Epithelial cell of proximal tubule (primary cell): ENCODE data around the gene PEPD. TPM values are rescaled to one million over a fixed set of nuclear protein-coding genes. Genes with fewer than 3 reads are reported as not detected.
"Not testable (repeated sequence)": the region's sequence is repeated elsewhere in the genome, so short reads cannot be mapped to it uniquely, and the experiment has no call there.

Experiments used
- DNase-seq: peaks from one replicate; pipeline ENCODE4 v3.0.0-alpha.2; 2011; ENCODE audit warnings: low read depth
- H3K4me3 ChIP-seq: 2 replicates; pipeline ENCODE4 v1.5.1; 2011; ENCODE audit warnings: low read depth, mild to moderate bottlenecking, low read length
- CTCF ChIP-seq: conservative IDR thresholded peaks from 2 replicates; pipeline ENCODE4 v1.5.1; 2012; ENCODE audit warnings: low read depth, mild to moderate bottlenecking, low read length
- total RNA-seq: library from RNA; depleted of rRNA; stranded (reverse); fragments of >200 nt; gene quantifications from 2 replicates; pipeline ENCODE4 v1.2.3, GENCODE V29; 2015

Gene PEPD
- total RNA-seq, 1 donor from 2014 or later = 56.7 TPM

- H3K4me3 ChIP-seq = no peak overlapping the region
- DNase-seq = no peak
- no peak for TF ChIP-seq CTCF
Observed at GRCh38 chr19:33493401-33494275, 28.0 kb downstream of the PEPD start.

- TF ChIP-seq CTCF = no peak
Observed at GRCh38 chr19:33492951-33493350, 28.6 kb downstream of the PEPD start.

GRCh38 chr19:33492090-33492489 lies 29.5 kb downstream of the PEPD start:
- DNase-seq = no peak
- no peak for TF ChIP-seq CTCF
- no peak overlapping the region for H3K4me3 ChIP-seq

More at GRCh38 chr19:33492951-33493350, 28.6 kb downstream of the PEPD start:
- no peak for DNase-seq
- H3K4me3 ChIP-seq = no peak overlapping the region

GRCh38 chr19:33490596-33490995 lies 31.0 kb downstream of the PEPD start:
- not testable (repeated sequence) for H3K4me3 ChIP-seq

GRCh38 chr19:33490041-33490451 lies 31.5 kb downstream of the PEPD start:
- no peak overlapping the region for H3K4me3 ChIP-seq
- no peak for DNase-seq
- no peak for TF ChIP-seq CTCF

More at GRCh38 chr19:33490596-33490995, 31.0 kb downstream of the PEPD start:
- DNase-seq = not testable (repeated sequence)

GRCh38 chr19:33488826-33489225 lies 32.8 kb downstream of the PEPD start:
- no peak for TF ChIP-seq CTCF
- DNase-seq = no peak
- no peak overlapping the region for H3K4me3 ChIP-seq

- DNase-seq = no peak
- no peak for TF ChIP-seq CTCF
- no peak overlapping the region for H3K4me3 ChIP-seq
Observed at GRCh38 chr19:33487901-33488800, 33.4 kb downstream of the PEPD start.
